K562 (cell line): ENCODE results near the gene KDM2A. TPM values are rescaled to one million over a fixed set of nuclear protein-coding genes. Genes with fewer than 3 reads are reported as not detected.

ENCODE experiments used
- ATAC-seq: fragments of 200-7000 bp; cut with Tn5 transposase; 3 replicates; pipeline ENCODE4 v1.9.1; 2020; ENCODE audit warnings: moderate library complexity
- BruUV-seq: library from RNA; stranded (reverse); fragments of 400-500 nt; replicated peaks from 2 replicates; lab custom pipeline; 2021; lab: Mats Ljungman, UMichigan
- CTCF ChIA-PET: fragments of 300-600 bp; formaldehyde crosslinking; extraction: SDS; loops from one replicate; lab custom pipeline; 2021; ENCODE audit warnings: low intra/inter-chr PET ratio; lab: Yijun Ruan, JAX
- POLR2A ChIA-PET: fragments of 300-600, 350-650 bp; sonication (Branson Sonifier 250); formaldehyde crosslinking; extraction: SDS; loops from one replicate; lab custom pipeline; 2021; ENCODE audit warnings: antibody characterized with exemption, inconsistent platforms; lab: Yijun Ruan, JAX
- DNase-seq, 4 experiments: peaks; one replicate each; pipeline versions ENCODE4 v3.0.0 to v3.0.0-alpha.2; 2011 to 2018; ENCODE audit warnings: low spot score in 3 of 4, mixed read lengths in 3 of 4; ENCODE audit errors: extremely low read depth in 1 of 4
- FAIRE-seq: peaks from 2 replicates; lab custom pipeline; 2011; peaks lifted over from hg19 to GRCh38; lab: Jason Lieb, UNC
- H2AFZ ChIP-seq: 2 replicates; pipeline ENCODE4 v1.6.0; 2011; ENCODE audit warnings: low read depth, low read length, control low read depth, inconsistent platforms
- H3K27ac ChIP-seq: fragments of 200-600 bp; 3 replicates; pipeline ENCODE4 v1.8.0; 2011; ENCODE audit warnings: low read depth, mild to moderate bottlenecking, control low read depth, inconsistent platforms, low read length, moderate library complexity, mixed read lengths; ENCODE audit errors: extremely low read depth
- H3K27me3 ChIP-seq, 2 experiments: fragments of 300-600 bp in 1 of 2; 2 replicates in 1 of 2; 3 replicates in 1 of 2; pipeline versions ENCODE4 v1.6.0 to v1.8.0; 2011; ENCODE audit warnings: inconsistent platforms in 2 of 2, low read length in 2 of 2, mild to moderate bottlenecking in 1 of 2, mixed read lengths in 1 of 2, moderate library complexity in 1 of 2; ENCODE audit not compliant: control insufficient read depth in 2 of 2, insufficient read depth in 2 of 2
- H3K36me3 ChIP-seq: fragments of 300-600 bp; 3 replicates; pipeline ENCODE4 v1.8.0; 2011; ENCODE audit warnings: mild to moderate bottlenecking, low read length, inconsistent platforms; ENCODE audit not compliant: control insufficient read depth, insufficient read depth
- H3K4me1 ChIP-seq, 2 experiments: fragments of 200-600 bp in 1 of 2; replicated peaks in 1 of 2; 2 replicates in 1 of 2; 3 replicates in 1 of 2; pipeline versions ENCODE4 v1.5.1 to v1.8.0; 2011; ENCODE audit warnings: inconsistent platforms in 2 of 2, low read length in 2 of 2, mild to moderate bottlenecking in 1 of 2, mixed read lengths in 1 of 2, moderate library complexity in 1 of 2; ENCODE audit not compliant: control insufficient read depth in 2 of 2, insufficient read depth in 2 of 2
- H3K4me2 ChIP-seq: 2 replicates; pipeline ENCODE4 v1.6.1; 2011; ENCODE audit warnings: low read length, control low read depth, inconsistent platforms, mixed read lengths; ENCODE audit not compliant: insufficient read depth
- H3K4me3 ChIP-seq: fragments of 200-600 bp; sonication (generic), shearing (Covaris generic); 2 replicates; pipeline ENCODE4 v1.5.1; 2016; ENCODE audit warnings: control low read depth, inconsistent platforms
- H3K79me2 ChIP-seq: fragments of 200-600 bp; 3 replicates; pipeline ENCODE4 v1.8.0; 2011; ENCODE audit warnings: low read length, inconsistent platforms; ENCODE audit not compliant: control insufficient read depth, insufficient read depth
- H3K9ac ChIP-seq, 2 experiments: 2 replicates each; pipeline versions ENCODE4 v1.6.0 to v1.6.1; 2011; ENCODE audit warnings: low read depth in 2 of 2, low read length in 2 of 2, control low read depth in 1 of 2, inconsistent platforms in 1 of 2, mild to moderate bottlenecking in 1 of 2, mixed read lengths in 1 of 2; ENCODE audit not compliant: insufficient read depth in 1 of 2
- H3K9me1 ChIP-seq: one replicate; pipeline ENCODE4 v1.6.0; 2011; ENCODE audit warnings: inconsistent platforms, mild to moderate bottlenecking, low read length, moderate library complexity; ENCODE audit not compliant: control insufficient read depth, insufficient read depth
- H3K9me3 ChIP-seq: replicated peaks from 2 replicates; pipeline ENCODE4 v1.5.1; 2011; ENCODE audit warnings: low read depth, low read length, inconsistent platforms; ENCODE audit not compliant: control insufficient read depth, insufficient read depth
- H4K20me1 ChIP-seq: replicated peaks from 2 replicates; pipeline ENCODE4 v1.6.1; 2011; ENCODE audit warnings: low read length, inconsistent platforms, mixed read lengths; ENCODE audit not compliant: control insufficient read depth, insufficient read depth
- ASH1L ChIP-seq: fragments of 450-650 bp; IDR thresholded peaks from 2 replicates; pipeline ENCODE4 v1.6.1; 2018; ENCODE audit warnings: borderline replicate concordance, mild to moderate bottlenecking, low read depth; ENCODE audit not compliant: partially characterized antibody
- ATF6 ChIP-seq: sonication (generic); formaldehyde crosslinking; IDR thresholded peaks from 2 replicates; pipeline ENCODE4 v1.4.0; 2020; ENCODE audit warnings: mild to moderate bottlenecking, missing genetic modification reagents
- ATF7 ChIP-seq: fragments of 450-650 bp; IDR thresholded peaks from 2 replicates; pipeline ENCODE4 v1.7.1; 2014; ENCODE audit warnings: mild to moderate bottlenecking, moderate library complexity
- BCOR ChIP-seq: fragments of 450-650 bp; IDR thresholded peaks from 2 replicates; pipeline ENCODE4 v1.6.1; 2016
- CCNT2 ChIP-seq: IDR thresholded peaks from 2 replicates; pipeline ENCODE4 v1.6.1; 2011; ENCODE audit warnings: borderline replicate concordance, low read depth, mild to moderate bottlenecking, moderate library complexity, mixed read lengths, low read length; ENCODE audit not compliant: insufficient read length; ENCODE audit errors: extremely low read depth
- HMGXB4 ChIP-seq: sonication (generic); formaldehyde crosslinking; IDR thresholded peaks from 2 replicates; pipeline ENCODE4 v1.8.1; 2023; ENCODE audit warnings: mild to moderate bottlenecking, missing genetic modification reagents
- KDM1A ChIP-seq, 2 experiments: fragments of 450-650 bp; IDR thresholded peaks; 2 replicates each; pipeline ENCODE4 v1.6.1; 2016; ENCODE audit warnings: mild to moderate bottlenecking in 2 of 2
- MTA3 ChIP-seq: fragments of 450-650 bp; formaldehyde crosslinking; IDR thresholded peaks from 2 replicates; pipeline ENCODE4 v1.6.1; 2017; ENCODE audit warnings: mild to moderate bottlenecking, borderline replicate concordance
- PHF8 ChIP-seq: fragments of 200-600 bp; sonication (generic); IDR thresholded peaks from 2 replicates; pipeline ENCODE4 v1.6.1; 2012; ENCODE audit warnings: mixed run types, mild to moderate bottlenecking, inconsistent platforms, low read length, moderate library complexity, borderline replicate concordance
- POLR2AphosphoS2 ChIP-seq: IDR thresholded peaks from 2 replicates; pipeline ENCODE4 v1.6.1; 2012; ENCODE audit warnings: low read length, improper control_type of control experiment
- U2AF1 ChIP-seq: fragments of 200-400 bp; formaldehyde crosslinking; optimal IDR thresholded peaks from 2 replicates; pipeline ENCODE3; 2017; ENCODE audit warnings: mild to moderate bottlenecking, low read depth, low read length, moderate library complexity
- ZBTB7A ChIP-seq: IDR thresholded peaks from 2 replicates; pipeline ENCODE4 v1.6.1; 2011; ENCODE audit warnings: low read depth, mild to moderate bottlenecking, low read length, moderate library complexity, borderline replicate concordance; ENCODE audit not compliant: control insufficient read depth
- ZKSCAN8 ChIP-seq: fragments of 200-800 bp; sonication (Bioruptor generic); IDR thresholded peaks from 2 replicates; pipeline ENCODE4 v1.6.1; 2016; ENCODE audit warnings: missing genetic modification characterization, missing compliant biosample characterization
- ZNF3 ChIP-seq: fragments of 250-450 bp; sonication (Bioruptor Pico); IDR thresholded peaks from 2 replicates; pipeline ENCODE4 v1.5.0; 2021; ENCODE audit warnings: mild to moderate bottlenecking, moderate library complexity
- WGBS: fragments of 100-300 bp; shearing (Covaris generic); methylation state at CpG from one replicate; pipeline ENCODE4 v1.1.6; 2016; ENCODE audit warnings: low coverage, mixed read lengths; ENCODE audit not compliant: insufficient coverage; ENCODE audit errors: missing lambda C conversion rate; 5-methylcytosine and 5-hydroxymethylcytosine counted together
- in situ Hi-C: fragments of 300-500 bp; cut with MboI; formaldehyde crosslinking; loops from 4 replicates; pipeline ENCODE4 v1.15.0; 2018; ENCODE audit warnings: inconsistent platforms, mixed read lengths
- intact Hi-C: fragments of 100-400 bp; cut with micrococcal nuclease; formaldehyde crosslinking; loops from 2 replicates; pipeline ENCODE4 v1.14.2; 2022
- polyA plus RNA-seq, 8 experiments: library from polyadenylated mRNA; depleted of rRNA in 4 of 8; stranded (reverse) in 5 of 8; unstranded in 3 of 8; fragments of >200 nt; fragmentation: Nextera tagmentation in 2 of 8; fragmentation: Illumina TruSeq in 1 of 8; extraction: Ambion mirVana in 2 of 8; extraction: Trizol in 1 of 8; gene quantifications; 2 replicates each; pipeline versions ENCODE4 v1.2.1 to v1.2.3, GENCODE V29; 2011 to 2014; ENCODE audit warnings: inconsistent platforms in 1 of 8, missing spikeins in 1 of 8
- total RNA-seq, 7 experiments: library from RNA; depleted of rRNA in 6 of 7; stranded (reverse); fragments of >200 nt in 6 of 7; fragmentation: Illumina TruSeq in 2 of 7; extraction: Trizol in 2 of 7; gene quantifications; 2 replicates each; pipeline versions ENCODE4 v1.2.1 to v1.2.3, GENCODE V29; 2011 to 2021; ENCODE audit warnings: low replicate concordance in 1 of 7
- TF ChIP-seq, protein P1 (sequence below), 2 experiments: fragments of 200-800 bp in 1 of 2; sonication (Bioruptor generic) in 1 of 2; sonication (generic) in 1 of 2; formaldehyde crosslinking in 1 of 2; IDR thresholded peaks in 1 of 2; conservative IDR thresholded peaks in 1 of 2; 2 replicates each; pipeline versions ENCODE4 v1.5.0 to v1.6.1; 2016 to 2020; ENCODE audit warnings: missing compliant biosample characterization in 1 of 2, missing genetic modification characterization in 1 of 2, missing genetic modification reagents in 1 of 2

The KDM2A gene
- total and polyA plus RNA-seq, 9 of the 15 experiments (the other 6 are each of a cell fraction or from before 2014, with no cell fraction given), result 5.0 to 39.3 (median 21.3) TPM

GRCh38 chr11:67268081-67268961, 149.3 kb downstream of the KDM2A start:
- FAIRE-seq (peak; percentile 69), DNase-seq (no peak), ATAC-seq (no peak)
- Histone ChIP-seq H3K27ac (peak overlapping the region; percentile 79; the same call in 2 of the 3 replicates), H3K4me3 (peak overlapping the region; percentile 96; the same call in 1 of the 2 replicates), H3K4me2 (peak overlapping the region; percentile 93), H3K36me3 (peaks cover 61% of the 10 kb centered on the region; the same call in 2 of the 3 replicates), H3K9me3 (no peaks in the 10 kb centered on the region), H3K9me1 (peaks cover 7% of the 10 kb centered on the region), H4K20me1 (peaks cover 20% of the 10 kb centered on the region; the same call in 1 of the 2 replicates), H3K4me1 (peaks cover 34 to 68% of the 10 kb centered on the region in 2 experiments), H3K27me3 (no peaks in the 10 kb centered on the region), H3K9ac (peak overlapping the region; percentile 81 to 96), H2AFZ (no peak overlapping the region), H3K79me2 (peaks cover 71% of the 10 kb centered on the region)
- no TSS peak for BruUV-seq
- CTCF ChIA-PET, result interaction anchor here (3.5 kb wide), 1 partner anchor 49 kb away, joined by 35 read pairs; no protein-coding TSS in a partner anchor
- in situ Hi-C loops, result no loop called here
- intact Hi-C loops, result no loop called here
- POLR2A ChIA-PET, result interaction anchor here (0.7 to 2.4 kb wide), 4 partner anchors 9 to 86 kb away, joined by 3 to 12 read pairs (median 4); no protein-coding TSS in a partner anchor
- 56% methylated on average over 20 of the region's 21 CpGs for WGBS
- TF ChIP-seq ASH1L, result no peak
- no peak for TF ChIP-seq ZNF3 (CRISPR knock-in tag)
- no peak for TF ChIP-seq KDM1A (IDR thresholded peaks at IDR 0.05)
- TF ChIP-seq HMGXB4 (CRISPR knock-in tag), result no peak
- no peak for TF ChIP-seq ATF6 (CRISPR knock-in tag)
- no peak for TF ChIP-seq POLR2AphosphoS2
- TF ChIP-seq CCNT2, result no peak
- no peak; the same call in 1 of the 2 replicates for TF ChIP-seq BCOR
- TF ChIP-seq U2AF1, result no peak
- TF ChIP-seq MTA3, result no peak
- peak; percentile 29; the same call in 1 of the 2 replicates for TF ChIP-seq ZBTB7A
- no peak for TF ChIP-seq PHF8
- TF ChIP-seq, protein P1, sequence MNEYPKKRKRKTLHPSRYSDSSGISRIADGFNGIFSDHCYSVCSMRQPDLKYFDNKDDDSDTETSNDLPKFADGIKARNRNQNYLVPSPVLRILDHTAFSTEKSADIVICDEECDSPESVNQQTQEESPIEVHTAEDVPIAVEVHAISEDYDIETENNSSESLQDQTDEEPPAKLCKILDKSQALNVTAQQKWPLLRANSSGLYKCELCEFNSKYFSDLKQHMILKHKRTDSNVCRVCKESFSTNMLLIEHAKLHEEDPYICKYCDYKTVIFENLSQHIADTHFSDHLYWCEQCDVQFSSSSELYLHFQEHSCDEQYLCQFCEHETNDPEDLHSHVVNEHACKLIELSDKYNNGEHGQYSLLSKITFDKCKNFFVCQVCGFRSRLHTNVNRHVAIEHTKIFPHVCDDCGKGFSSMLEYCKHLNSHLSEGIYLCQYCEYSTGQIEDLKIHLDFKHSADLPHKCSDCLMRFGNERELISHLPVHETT (CRISPR knock-in tag; conservative IDR thresholded peaks at IDR 0.05 in 1 of 2, IDR thresholded peaks at IDR 0.05 in 1 of 2), result peak in 1 of 2 experiments; percentile 54; a peak in 1 of 4 replicates
- no peak for TF ChIP-seq ATF7
- TF ChIP-seq ZKSCAN8 (CRISPR knock-in tag), result no peak
